ENCODE data around the gene COMMD2. TPM values are rescaled to one million over a fixed set of nuclear protein-coding genes. Genes with fewer than 3 reads are reported as not detected.

COMMD2 gene
- total RNA-seq, 1 experiment from 2014 or later, result 64.9 TPM

- WGBS (ENCODE audit: extremely low coverage, insufficient read length, low lambda C conversion rate), result no CpG with 5 or more reads among the region's 2 CpGs
- H4K5ac ChIP-seq (ENCODE audit: insufficient read length, low read depth, low read length), result no peak overlapping the region
Measured at GRCh38 chr3:149703466-149703865, 48.8 kb downstream of the COMMD2 start.

More at GRCh38 chr3:149703466-149703865, 48.8 kb downstream of the COMMD2 start:
- Histone ChIP-seq H3K27ac (ENCODE audit: insufficient read length, low read depth, low read length) (no peak overlapping the region), H4K20me1 (ENCODE audit: control insufficient read depth, insufficient read depth, insufficient read length) (no peaks in the 10 kb centered on the region), H4K91ac (ENCODE audit: insufficient read length, low read depth, low read length) (no peak overlapping the region), H3K14ac (ENCODE audit: insufficient read depth, low read length) (no peak overlapping the region), H3K23ac (ENCODE audit: insufficient read length, low read depth, low read length) (no peak overlapping the region), H4K8ac (replicated peaks; ENCODE audit: insufficient read length, low read depth, low read length) (no peak overlapping the region), H2BK15ac (ENCODE audit: low read depth, low read length) (no peak overlapping the region), H3K79me1 (ENCODE audit: insufficient read depth, low read depth, low read length, poor library complexity, severe bottlenecking) (no peaks in the 10 kb centered on the region), H3K9ac (ENCODE audit: extremely low read depth, insufficient read length, low read length) (no peak overlapping the region), H3K27me3 (ENCODE audit: insufficient read depth, low read length) (no peaks in the 10 kb centered on the region), H3K79me2 (ENCODE audit: insufficient read depth, low read length) (no peaks in the 10 kb centered on the region), H2BK12ac (ENCODE audit: insufficient read length, low read depth, low read length) (no peak overlapping the region), H3K4me1 (ENCODE audit: insufficient read depth, low read length) (0 out of 2 replicates have a peak, but pooled peaks cover 2% of the 10 kb centered on the region), H3K4me2 (ENCODE audit: insufficient read depth, insufficient read length, low read length) (no peak overlapping the region), H2BK20ac (ENCODE audit: low read depth, low read length, poor library complexity, severe bottlenecking) (no peak overlapping the region), H2BK5ac (ENCODE audit: insufficient read length, low read length) (no peak overlapping the region), H3K4ac (ENCODE audit: low read depth, low read length) (no peak overlapping the region), H2BK120ac (ENCODE audit: low read depth, low read length, poor library complexity, severe bottlenecking) (no peak overlapping the region), H3K18ac (ENCODE audit: insufficient read length, low read depth, low read length) (no peak overlapping the region), H2AK5ac (ENCODE audit: insufficient read length, low read length) (no peak overlapping the region), H3T11ph (ENCODE audit: low read length) (no peak overlapping the region), H3K23me2 (ENCODE audit: insufficient read length, low read depth, low read length, poor library complexity, severe bottlenecking) (no peaks in the 10 kb centered on the region), H3K9me3 (ENCODE audit: control insufficient read depth, low read depth, low read length) (peaks cover 5% of the 10 kb centered on the region), H2AFZ (ENCODE audit: low read length) (no peak overlapping the region), H3K56ac (ENCODE audit: insufficient read length, low read depth, low read length) (no peak overlapping the region)
- Mint-ChIP-seq H3K27ac (no peak overlapping the region), H3K36me3 (ENCODE audit: insufficient read depth in 1 of 3, low read depth in 3 of 3) (peaks cover 3 to 11% (median 10%) of the 10 kb centered on the region in 3 experiments; a peak in 6 of 7 replicates), H3K27me3 (ENCODE audit: low read depth) (no peaks in the 10 kb centered on the region; the same call in 1 of the 2 replicates), H3K4me3 (no peak overlapping the region), H3K9me3 (peaks cover 12 to 14% of the 10 kb centered on the region in 2 experiments), H3K4me1 (peaks cover 13 to 19% of the 10 kb centered on the region in 2 experiments)
- TF ChIP-seq CTCF (conservative IDR thresholded peaks at IDR 0.05), result no peak
- no peak for DNase-seq
